ENCODE measurements around the gene CARMIL1.
A peak's percentile ranks its signal among the peaks of the same experiment; 100 is the strongest.
"Not testable (repeated sequence)": the region's sequence is repeated elsewhere in the genome, so short reads cannot be mapped to it uniquely, and the experiment has no call there.

The CARMIL1 gene

GRCh38 chr6:25354078-25354932, 75.1 kb downstream of the CARMIL1 start:
- Histone ChIP-seq H3K27ac (peak overlapping the region in 2 of 21 experiments; percentile 16 to 35), H3K4me3 (no peak overlapping the region)

DNA sequence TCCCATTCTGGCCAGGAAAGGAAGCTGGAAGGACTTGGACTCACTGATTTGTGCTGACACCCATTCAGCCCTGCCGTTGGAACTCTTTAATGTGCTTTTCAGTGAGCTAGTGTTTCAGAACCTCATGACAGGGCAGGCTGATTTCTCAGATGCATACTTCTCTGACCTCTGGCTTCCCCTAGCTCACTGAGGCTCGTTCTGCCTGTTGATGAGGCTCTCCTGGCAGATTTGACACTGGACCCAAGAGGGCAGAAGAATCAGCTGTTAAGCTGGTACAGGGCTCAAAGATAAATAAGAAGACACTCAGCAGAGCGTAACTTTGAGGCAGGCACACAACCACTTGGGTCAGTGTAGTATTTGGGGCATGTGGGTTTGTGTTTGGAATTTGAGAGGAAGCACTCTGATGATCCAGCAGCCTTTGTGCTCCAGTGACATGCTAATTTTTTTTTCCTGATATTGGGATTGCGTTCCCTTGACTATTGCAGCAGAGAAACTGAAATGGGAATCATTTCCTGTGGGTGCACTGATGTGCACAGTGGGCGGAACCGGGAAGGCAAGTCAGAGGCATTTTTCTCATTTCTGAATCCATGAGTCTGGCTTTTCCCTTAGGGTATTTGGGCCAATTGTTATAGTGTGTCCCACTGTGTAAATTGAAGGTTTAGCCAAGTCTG, 80.2 kb downstream of the CARMIL1 start:
- peak overlapping the region in 18 of 21 experiments; percentile 3 to 80 (median 44) for H3K27ac ChIP-seq
- no peak overlapping the region for H3K4me3 ChIP-seq

- H3K27ac ChIP-seq: peak overlapping the region in 10 of 21 experiments; percentile 3 to 80 (median 26)
These were observed 80.7 kb downstream of the CARMIL1 start for GRCh38 chr6:25359891-25360290.

DNA sequence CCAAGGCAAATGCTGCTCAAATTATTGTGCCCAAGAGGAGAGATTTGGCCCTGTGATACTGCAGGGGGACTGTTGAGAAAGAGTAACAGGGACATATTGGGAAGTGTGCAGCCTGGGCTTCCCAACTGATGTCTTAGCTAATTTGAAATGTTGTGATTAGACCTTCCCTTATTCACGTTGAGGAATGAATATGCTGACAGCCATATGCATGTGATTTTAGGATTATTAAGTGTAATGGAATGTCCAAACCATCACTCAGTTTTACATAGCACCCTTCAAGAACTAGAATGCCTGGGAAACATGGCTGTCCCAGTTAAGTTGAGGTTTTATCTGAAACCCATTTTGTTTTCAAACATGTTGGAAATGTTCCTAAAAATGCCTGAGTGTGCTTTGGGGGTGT, 81.4 kb downstream of the CARMIL1 start:
- peak overlapping the region in 4 of 21 experiments; percentile 9 to 24 (median 18) for H3K27ac ChIP-seq
- H3K4me3 ChIP-seq: no peak overlapping the region

More at GRCh38 chr6:25359891-25360290, 80.7 kb downstream of the CARMIL1 start:
- no peak overlapping the region for H3K4me3 ChIP-seq

DNA sequence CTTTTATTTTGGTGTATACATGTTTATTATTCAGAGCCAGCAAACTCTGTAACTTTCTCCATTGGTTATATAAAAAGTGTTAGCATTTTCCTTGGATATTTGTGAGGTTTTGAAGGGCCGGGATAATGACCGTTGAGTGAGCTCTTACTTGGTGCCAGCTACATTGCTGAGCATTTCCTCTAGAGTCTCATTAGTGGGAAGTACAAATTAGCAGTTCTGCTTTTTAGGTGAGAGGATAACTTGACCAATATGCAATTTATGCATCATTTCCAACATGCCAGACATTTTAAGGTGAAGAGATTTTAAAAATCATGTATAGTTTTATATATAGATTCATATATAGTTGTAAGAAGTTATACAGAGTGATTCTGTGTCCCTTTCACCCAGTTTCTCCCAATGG, 84.3 kb downstream of the CARMIL1 start:
- H3K4me3 ChIP-seq: no peak overlapping the region
- H3K27ac ChIP-seq: peak overlapping the region in 1 of 21 experiments; percentile 6

DNA sequence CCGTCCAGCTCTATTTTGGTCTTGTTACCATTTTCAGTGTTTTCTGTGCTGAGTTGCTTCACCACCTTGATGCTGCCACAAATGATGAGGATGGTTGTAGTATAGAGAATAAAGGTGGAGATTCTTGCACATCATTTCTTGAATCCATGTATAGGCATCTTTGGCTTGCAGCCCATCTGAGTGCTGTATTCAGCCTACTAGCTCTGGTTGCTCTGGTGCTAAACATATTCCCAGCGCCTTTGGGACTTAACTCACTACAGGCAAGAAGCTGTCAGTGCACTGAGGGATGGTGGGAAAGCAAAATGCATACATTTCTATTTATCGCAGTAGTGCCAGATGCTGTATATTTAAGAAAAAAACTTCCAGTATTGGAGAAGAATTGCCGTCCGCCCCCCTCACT, 86.0 kb downstream of the CARMIL1 start:
- H3K4me3 ChIP-seq: no peak overlapping the region
- H3K27ac ChIP-seq: no peak overlapping the region

DNA sequence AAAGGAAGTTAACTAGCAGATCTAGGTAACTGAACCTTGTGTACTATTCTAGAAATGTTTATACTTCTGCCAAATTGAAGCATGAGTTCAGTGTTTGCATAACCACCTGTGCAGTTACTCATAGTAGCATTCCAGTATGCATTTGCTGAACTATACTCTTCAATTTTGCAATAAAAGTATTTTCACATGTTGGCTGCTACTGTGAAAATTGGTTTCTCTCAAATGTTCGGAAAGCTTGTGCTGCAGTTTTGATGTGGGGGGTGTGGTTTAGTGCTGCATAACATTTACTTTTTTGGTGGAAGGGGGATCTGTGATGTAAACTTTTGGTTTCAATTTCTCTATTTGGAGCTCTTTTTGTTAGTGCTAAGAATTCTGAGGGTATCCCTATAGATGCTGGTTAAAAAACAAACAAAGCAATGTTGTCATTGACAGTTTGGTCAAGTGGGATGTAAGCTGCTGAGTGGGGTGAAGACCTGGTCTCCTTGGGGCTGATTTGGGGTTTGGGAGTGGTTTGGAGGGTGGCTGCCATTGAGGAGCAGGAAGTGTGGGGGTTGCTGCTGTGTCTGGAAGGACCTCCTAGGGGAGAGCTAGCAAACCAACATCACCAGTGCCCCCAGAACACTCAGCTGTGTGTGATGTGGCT, 87.8 kb downstream of the CARMIL1 start:
- peak overlapping the region in 5 of 21 experiments; percentile 25 to 83 (median 65) for H3K27ac ChIP-seq

GRCh38 chr6:25369036-25369432, 89.9 kb downstream of the CARMIL1 start:
- H3K27ac ChIP-seq: peak overlapping the region in 14 of 21 experiments; percentile 14 to 83 (median 68)

More for the DNA sequence above, 87.8 kb downstream of the CARMIL1 start:
- H3K4me3 ChIP-seq: no peak overlapping the region

DNA sequence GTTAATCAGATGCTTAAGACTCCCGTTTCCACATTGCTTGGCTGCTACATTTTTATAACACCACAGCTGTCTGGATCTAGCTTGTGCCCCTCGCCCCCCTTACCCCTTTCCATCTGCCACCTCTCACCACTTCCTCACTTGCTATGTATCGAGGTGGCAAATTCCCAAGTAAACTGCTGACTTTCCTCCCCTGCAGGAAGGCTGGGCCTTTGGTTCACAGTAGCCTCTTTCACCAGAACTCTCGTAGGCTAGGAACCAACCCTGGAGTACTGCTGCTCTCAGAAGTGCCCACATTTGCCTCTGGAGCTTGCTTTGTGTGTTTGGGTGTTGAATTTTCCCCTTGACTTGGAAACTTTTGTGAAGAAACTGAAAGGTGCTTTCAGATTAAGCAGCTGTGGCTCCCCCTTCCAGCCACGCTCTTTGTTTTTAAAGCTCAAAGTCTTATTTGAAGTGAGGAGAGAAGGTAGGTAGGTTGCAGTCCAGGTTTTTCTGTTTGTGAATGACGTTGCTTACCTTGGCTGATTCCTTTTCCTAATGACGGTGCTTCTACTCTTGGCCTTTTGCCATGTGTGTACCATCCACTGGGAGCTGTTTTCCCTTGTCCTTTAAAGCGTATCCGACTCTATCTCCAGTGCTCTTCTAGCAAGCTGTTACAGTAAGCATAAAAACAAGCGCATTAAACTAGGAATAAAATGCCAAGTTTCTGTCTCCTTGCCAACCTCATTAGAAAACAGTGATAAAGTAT, 90.4 kb downstream of the CARMIL1 start:
- H3K4me3 ChIP-seq: no peak overlapping the region
- H3K27ac ChIP-seq: peak overlapping the region in 19 of 21 experiments; percentile 13 to 83 (median 66)

More at GRCh38 chr6:25369036-25369432, 89.9 kb downstream of the CARMIL1 start:
- no peak overlapping the region for H3K4me3 ChIP-seq

DNA sequence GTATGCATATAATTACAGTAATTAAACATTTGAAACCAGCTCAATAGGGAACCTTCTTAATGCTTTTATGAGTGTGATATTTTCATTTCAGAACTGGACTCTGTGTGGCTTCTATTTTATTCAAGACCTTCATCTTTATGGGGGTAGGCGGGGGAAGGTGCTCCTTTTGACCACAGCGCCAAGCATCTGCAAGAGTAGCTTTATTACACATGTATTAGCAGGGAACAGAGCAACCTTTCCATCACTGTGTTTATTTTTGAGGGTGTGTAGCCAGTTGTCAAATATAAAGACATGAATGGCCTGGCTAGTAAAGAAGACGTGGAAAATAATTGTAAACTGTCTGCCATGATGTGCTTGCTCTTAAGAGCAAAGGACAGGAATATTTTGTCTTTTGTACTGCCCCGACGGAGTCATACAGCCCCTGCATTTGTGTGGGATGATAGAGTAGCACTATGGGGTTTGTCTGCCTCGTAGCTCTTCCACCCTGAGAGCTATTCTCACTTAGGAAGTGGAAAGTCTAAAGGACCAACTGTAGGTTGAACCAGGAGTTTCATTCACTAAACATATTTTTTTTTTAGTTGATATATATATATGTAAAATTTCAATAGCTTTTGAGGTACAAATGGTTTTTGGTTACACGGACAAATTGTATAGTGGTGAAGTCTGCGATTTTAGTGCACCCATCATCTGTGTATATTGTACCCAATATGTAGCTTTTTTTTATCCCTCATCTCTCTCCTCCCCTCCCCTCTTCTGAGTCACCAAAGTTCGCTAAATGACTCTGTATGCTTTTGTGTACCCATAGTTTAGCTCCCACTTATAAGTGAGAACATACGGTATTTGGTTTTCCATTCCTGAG, 91.2 kb downstream of the CARMIL1 start:
- no peak overlapping the region for H3K4me3 ChIP-seq
- peak overlapping the region in 9 of 21 experiments; percentile 59 to 83 (median 76) for H3K27ac ChIP-seq

DNA sequence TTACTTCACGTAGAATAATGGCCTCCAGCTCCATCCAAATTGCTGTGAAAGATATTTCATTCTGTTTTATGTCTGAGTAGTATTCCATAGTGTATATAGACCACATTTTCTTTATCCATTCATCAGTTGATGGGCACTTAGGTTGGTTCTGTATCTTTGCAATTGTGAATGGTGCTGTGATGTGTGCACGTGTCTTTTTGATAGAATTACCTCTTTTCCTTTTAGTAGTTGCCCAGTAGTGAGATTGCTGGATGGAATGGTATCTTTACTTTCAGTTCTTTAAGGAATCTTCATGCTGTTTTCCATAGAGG, 91.8 kb downstream of the CARMIL1 start:
- Histone ChIP-seq H3K27ac (peak overlapping the region in 2 of 21 experiments; percentile 82 to 83), H3K4me3 (no peak overlapping the region)

DNA sequence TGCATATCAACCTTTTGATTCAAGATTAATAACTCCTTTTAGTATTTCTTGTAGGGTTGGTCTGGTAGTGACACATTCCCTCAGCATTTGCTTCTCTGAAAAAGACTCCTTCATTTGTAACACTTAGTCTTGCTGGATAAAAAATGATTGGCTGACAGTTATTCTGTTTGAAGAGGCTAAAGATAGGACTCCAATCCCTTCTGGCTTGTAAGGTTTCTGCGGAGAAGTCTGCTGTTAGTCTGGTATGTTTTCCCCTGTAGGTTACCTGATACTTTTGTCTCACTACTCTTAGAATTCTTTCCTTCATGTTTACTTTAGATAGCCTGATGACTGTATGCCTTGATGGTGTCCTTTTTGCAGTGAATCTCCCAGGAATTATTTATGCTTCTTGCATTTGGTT, 96.0 kb downstream of the CARMIL1 start:
- no peak overlapping the region for H3K27ac ChIP-seq
- no peak overlapping the region for H3K4me3 ChIP-seq

GRCh38 chr6:25377664-25378063, 98.5 kb downstream of the CARMIL1 start:
- no peak overlapping the region for H3K27ac ChIP-seq

GRCh38 chr6:25381077-25381476, 101.9 kb downstream of the CARMIL1 start:
- H3K27ac ChIP-seq: no peak overlapping the region
- no peak overlapping the region for H3K4me3 ChIP-seq

More at GRCh38 chr6:25377664-25378063, 98.5 kb downstream of the CARMIL1 start:
- no peak overlapping the region for H3K4me3 ChIP-seq

DNA sequence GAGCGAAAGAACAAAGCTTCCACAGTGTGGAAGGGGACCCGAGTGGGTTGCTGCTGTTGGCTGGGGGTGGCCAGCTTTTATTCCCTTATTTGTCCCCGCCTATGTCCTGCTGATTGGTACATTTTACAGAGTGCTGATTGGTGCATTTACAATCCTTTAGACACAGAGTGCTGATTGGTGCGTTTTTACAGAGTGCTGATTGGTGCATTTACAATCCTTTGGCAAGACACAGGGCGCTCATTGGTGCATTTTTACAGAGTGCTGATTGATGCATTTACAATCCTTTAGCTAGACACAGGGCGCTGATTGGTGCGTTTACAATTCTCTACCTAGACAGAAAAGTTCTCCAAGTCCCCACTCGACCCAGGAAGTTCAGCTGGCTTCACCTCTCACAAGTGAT, 103.3 kb downstream of the CARMIL1 start:
- H3K27ac ChIP-seq, H3K4me3 ChIP-seq: not testable (repeated sequence)

DNA sequence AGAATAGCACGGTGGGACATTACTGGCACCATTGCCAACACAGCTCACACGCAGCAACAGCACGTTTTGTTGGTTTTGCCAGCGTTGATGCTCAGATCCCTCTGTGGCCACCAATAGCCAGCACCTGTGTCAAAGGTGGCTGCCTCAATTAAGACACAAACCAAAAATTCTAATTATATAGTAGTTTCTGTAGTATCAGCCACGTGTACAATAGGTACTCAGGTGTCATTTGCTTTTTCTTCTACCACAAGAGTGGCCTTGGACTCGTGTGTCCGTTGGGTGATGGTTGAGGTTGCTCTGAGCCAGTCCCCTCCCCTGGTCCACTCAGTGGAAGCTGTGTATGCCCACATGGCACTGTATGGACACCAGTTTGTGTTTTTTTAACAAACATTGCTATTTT, 105.1 kb downstream of the CARMIL1 start:
- no peak overlapping the region for H3K4me3 ChIP-seq

DNA sequence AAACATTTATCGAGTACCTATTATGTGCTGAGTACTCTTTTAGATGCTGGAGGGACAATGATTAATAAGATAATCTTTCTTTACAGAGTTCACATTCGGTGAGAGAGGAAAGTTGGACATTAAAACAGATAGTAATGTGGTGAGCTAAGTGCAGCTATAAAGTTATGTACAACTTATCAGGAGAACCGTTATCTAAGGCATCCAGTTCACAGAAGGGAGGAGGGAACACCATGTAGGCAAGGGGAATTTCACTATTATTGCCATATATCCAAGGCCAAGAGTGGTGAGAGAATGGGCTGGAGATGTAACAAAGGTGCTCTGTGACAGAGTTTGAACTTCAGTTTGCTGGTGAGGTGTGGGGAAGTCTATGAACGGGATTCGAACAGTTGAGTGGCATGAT, 105.8 kb downstream of the CARMIL1 start:
- Histone ChIP-seq H3K4me3 (no peak overlapping the region), H3K27ac (no peak overlapping the region)

More for the DNA sequence above, 105.1 kb downstream of the CARMIL1 start:
- H3K27ac ChIP-seq: no peak overlapping the region

GRCh38 chr6:25387483-25387882, 108.3 kb downstream of the CARMIL1 start:
- Histone ChIP-seq H3K4me3 (no peak overlapping the region), H3K27ac (no peak overlapping the region)

DNA sequence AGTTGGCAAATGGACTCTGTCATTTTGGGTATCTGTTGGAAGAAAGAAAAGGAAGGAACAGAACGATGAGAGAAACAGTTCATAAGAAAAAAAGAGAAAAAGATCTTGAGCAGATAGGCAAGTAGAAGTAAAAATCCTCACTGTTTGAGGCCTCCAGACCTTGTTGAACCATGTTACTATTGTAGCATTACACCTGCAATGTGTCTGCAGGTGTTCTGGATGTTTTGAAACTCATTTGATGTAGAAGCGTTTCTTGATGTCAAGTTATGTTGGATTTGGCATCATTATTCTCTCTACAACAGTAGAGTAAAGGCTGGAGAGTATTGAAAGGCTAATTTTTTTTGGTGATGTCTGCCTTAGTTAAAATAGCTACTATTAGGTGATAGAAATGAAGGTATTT, 108.7 kb downstream of the CARMIL1 start:
- H3K4me3 ChIP-seq: no peak overlapping the region
- H3K27ac ChIP-seq: no peak overlapping the region
